T-helper 2 cell treated with Interferon-gamma antibody and Interleukin-4, amounts not matched to agents 5 μg/mL and 100 μg/mL, for 36 hours (primary cell): ENCODE results near the gene GGN.
"Not testable (repeated sequence)": the region's sequence is repeated elsewhere in the genome, so short reads cannot be mapped to it uniquely, and the experiment has no call there.

Experiments
- DNase-seq: peaks from one replicate; pipeline ENCODE4 v3.0.0; 2021; ENCODE audit warnings: low spot score
- H3K27ac Mint-ChIP-seq: one replicate; pipeline ENCODE4 v1.8.0; 2021; ENCODE audit warnings: mild to moderate bottlenecking, mixed read lengths
- H3K27me3 Mint-ChIP-seq: one replicate; pipeline ENCODE4 v1.8.0; 2021; ENCODE audit warnings: low read depth, mixed read lengths
- H3K36me3 Mint-ChIP-seq: one replicate; pipeline ENCODE4 v1.8.0; 2021; ENCODE audit warnings: low read depth, mixed read lengths
- H3K4me1 Mint-ChIP-seq: one replicate; pipeline ENCODE4 v1.8.0; 2021; ENCODE audit warnings: low read depth, mixed read lengths
- H3K4me3 Mint-ChIP-seq: one replicate; pipeline ENCODE4 v1.8.0; 2022; ENCODE audit warnings: mild to moderate bottlenecking, moderate library complexity, mixed read lengths
- H3K9me3 Mint-ChIP-seq: one replicate; pipeline ENCODE4 v1.8.0; 2021; ENCODE audit warnings: mixed read lengths

Gene GGN

DNA sequence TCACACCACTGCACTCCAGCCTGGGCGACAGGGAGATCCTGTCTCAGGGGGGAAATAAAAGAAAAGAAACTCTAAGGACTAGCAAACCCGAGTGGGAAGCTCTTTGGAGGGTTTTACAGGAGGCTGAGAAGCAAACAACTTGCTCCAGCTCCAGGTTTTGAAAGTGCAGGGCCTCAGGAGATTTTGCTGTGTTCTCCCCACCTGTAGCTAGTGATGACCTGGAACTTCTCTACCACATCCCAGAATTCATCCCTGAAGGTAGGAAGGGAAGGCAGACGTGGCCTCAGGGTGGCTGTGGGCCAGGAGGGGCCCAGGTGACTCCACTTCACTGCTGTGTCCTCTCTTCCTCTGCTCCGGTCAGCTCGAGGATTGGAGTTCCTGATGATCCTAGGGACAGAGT, 29.8 kb downstream of the GGN start:
- Mint-ChIP-seq H3K36me3 (no peaks in the 10 kb centered on the region), H3K27me3 (peaks cover 41% of the 10 kb centered on the region), H3K4me1 (peaks cover 12% of the 10 kb centered on the region), H3K4me3 (no peak overlapping the region), H3K27ac (no peak overlapping the region), H3K9me3 (no peaks in the 10 kb centered on the region)
- no peak for DNase-seq

DNA sequence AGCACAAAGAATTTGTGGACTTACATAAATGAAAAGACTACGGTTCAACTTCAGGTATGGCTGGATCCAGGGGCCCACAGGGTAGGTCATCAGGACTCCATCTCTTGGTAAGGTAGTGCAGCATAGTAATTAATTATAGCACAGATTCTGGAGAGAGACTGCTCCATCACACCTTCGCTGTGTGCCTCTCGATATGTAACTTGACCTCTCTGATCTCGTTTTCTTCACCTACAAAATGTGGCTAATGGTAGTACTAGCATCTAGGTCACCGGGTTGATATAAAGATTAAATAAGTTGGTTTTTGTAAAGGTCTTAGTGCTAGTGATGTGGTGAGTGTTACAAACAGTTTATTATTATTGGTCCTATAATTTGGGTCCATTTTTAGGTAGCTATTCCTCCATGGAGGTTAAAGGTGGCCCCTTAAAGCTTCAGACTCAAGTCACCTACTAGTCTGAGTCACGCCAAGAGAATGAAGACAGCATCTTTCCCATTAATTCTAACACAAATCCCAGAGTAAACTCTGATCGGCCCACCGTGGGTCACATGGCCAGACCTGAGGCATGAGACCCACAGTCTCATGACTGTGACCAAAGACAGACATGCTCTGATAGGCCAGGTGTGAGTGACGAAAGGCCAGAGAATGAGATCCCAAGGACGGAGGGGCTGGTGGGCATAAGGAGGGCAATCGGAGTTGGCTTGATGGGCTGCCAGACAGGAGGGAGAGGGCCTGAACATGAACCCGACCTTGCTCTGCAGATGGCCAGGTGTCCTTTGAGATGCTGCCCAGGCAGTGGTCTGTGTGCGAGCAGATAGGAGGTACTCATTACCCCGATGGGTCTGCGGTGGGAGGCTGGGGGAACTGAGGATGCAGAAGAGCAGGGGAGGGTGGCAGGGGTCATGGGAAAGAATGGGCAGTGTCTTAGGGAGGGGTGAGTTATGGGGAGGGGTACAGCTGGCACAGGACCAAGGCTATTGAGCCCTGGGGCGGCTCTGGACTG, 31.8 kb downstream of the GGN start:
- Mint-ChIP-seq H3K36me3 (no peaks in the 10 kb centered on the region), H3K4me1 (peaks cover 7% of the 10 kb centered on the region), H3K9me3 (no peaks in the 10 kb centered on the region), H3K27me3 (peaks cover 33% of the 10 kb centered on the region), H3K4me3 (no peak overlapping the region), H3K27ac (no peak overlapping the region)
- DNase-seq, result no peak

DNA sequence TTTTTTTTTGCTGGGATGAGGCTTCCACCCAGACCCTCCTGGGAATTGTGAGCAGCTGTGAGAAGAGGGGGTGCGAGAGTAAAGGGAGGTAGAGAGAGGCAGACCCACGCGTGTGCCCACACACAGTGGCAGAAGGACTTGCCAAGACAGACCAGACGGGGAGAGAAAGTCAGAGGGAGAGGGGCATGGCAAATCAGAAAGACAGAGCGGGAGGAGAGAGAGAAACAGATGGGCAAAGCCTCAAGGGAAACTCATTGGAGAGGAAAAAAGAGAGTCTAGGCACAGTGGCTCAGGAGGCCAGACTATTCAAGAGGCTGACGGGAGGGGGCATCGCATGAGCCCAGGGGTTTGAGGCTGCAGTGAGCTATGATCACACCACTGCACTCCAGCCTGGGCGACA, 35.2 kb downstream of the GGN start:
- H3K9me3 Mint-ChIP-seq, result no peaks in the 10 kb centered on the region
- H3K4me3 Mint-ChIP-seq, result no peak overlapping the region
- H3K27me3 Mint-ChIP-seq, result peaks cover 4% of the 10 kb centered on the region

DNA sequence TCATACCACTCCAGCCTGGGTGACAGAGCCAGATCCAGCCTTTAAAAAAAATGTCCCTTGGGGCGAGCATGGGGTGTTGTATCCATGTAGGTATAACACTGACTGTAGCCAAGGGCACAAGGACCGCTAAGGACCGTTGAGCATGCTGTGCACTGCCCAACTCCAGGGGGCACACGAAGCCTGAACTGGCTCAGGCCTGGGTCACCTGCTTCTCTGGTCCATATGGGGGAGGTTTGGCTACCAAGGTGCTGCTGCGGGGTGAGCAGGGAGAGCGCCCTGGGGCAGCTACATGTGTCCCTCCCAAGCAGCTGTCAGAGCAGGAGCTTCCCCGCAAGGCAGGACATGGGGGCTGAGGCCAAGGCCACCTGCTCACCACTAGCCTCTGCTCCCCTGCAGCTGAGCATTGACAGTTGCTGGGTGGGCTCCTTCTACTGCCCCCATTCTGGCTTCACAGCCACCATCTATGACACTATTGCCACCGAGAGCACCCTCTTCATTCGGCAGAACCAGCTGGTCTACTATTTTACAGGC, 35.9 kb downstream of the GGN start:
- no peak for DNase-seq

More for the DNA sequence above, 35.2 kb downstream of the GGN start:
- Mint-ChIP-seq H3K27ac (no peak overlapping the region), H3K4me1 (no peaks in the 10 kb centered on the region), H3K36me3 (no peaks in the 10 kb centered on the region)
- DNase-seq, result no peak

DNA sequence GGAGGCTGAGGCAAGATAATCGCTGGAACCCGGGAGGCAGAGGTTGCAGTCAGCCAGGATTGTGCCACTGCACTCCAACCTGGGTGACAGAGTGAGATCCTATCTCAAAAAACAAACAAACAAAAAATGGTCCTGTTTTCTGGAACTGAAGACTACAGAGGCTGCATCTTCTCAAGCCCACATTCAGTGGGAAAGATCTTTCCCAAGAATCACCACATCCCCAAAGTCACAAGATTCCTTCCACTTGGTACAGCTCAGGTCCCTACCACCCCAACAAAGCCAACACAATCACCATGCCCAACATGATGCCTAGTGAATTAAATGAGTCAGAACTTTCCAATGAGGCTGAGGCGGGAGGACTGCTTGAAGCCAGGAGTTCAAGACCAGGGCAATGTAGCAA, 37.0 kb downstream of the GGN start:
- Mint-ChIP-seq H3K36me3 (no peaks in the 10 kb centered on the region), H3K4me3 (no peak overlapping the region), H3K27me3 (no peaks in the 10 kb centered on the region), H3K27ac (no peak overlapping the region), H3K4me1 (no peaks in the 10 kb centered on the region), H3K9me3 (no peaks in the 10 kb centered on the region)
- no peak for DNase-seq

More for the DNA sequence above, 35.9 kb downstream of the GGN start:
- Mint-ChIP-seq H3K36me3 (no peaks in the 10 kb centered on the region), H3K4me3 (no peak overlapping the region), H3K27ac (no peak overlapping the region), H3K27me3 (peaks cover 2% of the 10 kb centered on the region), H3K4me1 (no peaks in the 10 kb centered on the region), H3K9me3 (no peaks in the 10 kb centered on the region)

DNA sequence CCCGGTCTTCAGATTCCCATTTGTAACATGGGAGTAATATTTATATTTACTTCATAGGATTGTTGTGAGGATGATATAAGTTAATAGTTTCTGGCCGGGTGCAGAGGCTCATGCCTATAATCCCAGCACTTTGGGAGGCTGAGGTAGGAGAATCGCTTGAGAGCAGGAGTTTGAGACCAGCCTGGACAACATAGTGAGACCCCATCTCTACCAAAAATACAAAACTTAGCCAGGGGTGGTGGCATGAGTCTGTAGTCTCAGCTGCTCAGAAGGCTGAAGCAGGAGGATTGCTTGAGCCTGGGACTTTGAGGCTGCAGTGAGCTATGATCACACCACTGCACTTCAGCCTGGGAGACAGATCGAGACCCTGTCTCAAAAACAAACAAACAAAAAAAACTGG, 41.0 kb downstream of the GGN start:
- H3K9me3 Mint-ChIP-seq, result no peaks in the 10 kb centered on the region
- no peak overlapping the region for H3K27ac Mint-ChIP-seq
- no peak overlapping the region for H3K4me3 Mint-ChIP-seq
- no peaks in the 10 kb centered on the region for H3K4me1 Mint-ChIP-seq
- H3K27me3 Mint-ChIP-seq, result no peaks in the 10 kb centered on the region
- H3K36me3 Mint-ChIP-seq, result no peaks in the 10 kb centered on the region
- DNase-seq, result no peak

DNA sequence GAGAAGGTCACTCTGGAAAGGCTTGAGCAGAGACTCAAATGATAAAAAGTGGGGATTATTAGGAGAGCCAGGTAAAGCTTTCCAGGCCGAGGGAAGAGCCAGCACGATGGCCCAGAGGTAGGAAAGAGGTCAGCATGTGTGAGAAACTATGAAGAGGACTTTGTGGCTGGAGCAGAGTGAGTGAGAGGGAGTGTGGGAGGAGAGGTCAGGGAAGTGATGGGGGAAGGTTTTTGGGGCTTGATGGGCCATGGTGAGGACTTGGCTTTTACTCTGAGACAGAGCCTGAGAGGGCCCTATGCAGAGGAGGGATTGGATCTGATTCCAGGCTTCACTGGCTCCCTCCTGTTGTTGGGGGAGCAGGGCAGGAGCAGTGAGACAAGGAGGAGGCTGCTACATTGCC, 46.9 kb downstream of the GGN start:
- no peak overlapping the region for H3K4me3 Mint-ChIP-seq
- no peak overlapping the region for H3K27ac Mint-ChIP-seq
- H3K9me3 Mint-ChIP-seq, result no peaks in the 10 kb centered on the region
- H3K27me3 Mint-ChIP-seq, result no peaks in the 10 kb centered on the region
- H3K36me3 Mint-ChIP-seq, result no peaks in the 10 kb centered on the region
- peaks cover 10% of the 10 kb centered on the region for H3K4me1 Mint-ChIP-seq
- no peak for DNase-seq

DNA sequence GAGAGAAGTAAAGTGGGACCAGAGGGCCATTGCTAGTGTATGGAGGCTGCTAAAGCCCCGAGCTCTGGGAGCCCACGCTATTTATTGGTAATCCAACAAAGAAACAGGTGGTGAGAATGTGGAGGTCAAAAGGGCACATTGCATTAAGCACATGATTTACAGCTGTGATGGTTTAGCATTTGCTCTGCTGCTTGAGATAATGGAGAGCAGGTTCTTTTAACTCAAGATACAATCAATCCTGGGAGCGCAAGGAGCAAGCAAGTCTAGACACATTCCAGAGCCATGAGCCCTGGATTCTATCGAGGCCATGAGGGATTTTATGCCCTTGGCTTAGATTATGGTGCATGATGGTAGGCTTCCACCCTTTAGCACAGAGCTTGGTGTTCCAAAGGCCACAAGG, 48.8 kb downstream of the GGN start:
- H3K4me3 Mint-ChIP-seq, result peak overlapping the region; percentile 7
- not testable (repeated sequence) for H3K9me3 Mint-ChIP-seq, H3K4me1 Mint-ChIP-seq, H3K36me3 Mint-ChIP-seq, DNase-seq, H3K27me3 Mint-ChIP-seq, H3K27ac Mint-ChIP-seq

DNA sequence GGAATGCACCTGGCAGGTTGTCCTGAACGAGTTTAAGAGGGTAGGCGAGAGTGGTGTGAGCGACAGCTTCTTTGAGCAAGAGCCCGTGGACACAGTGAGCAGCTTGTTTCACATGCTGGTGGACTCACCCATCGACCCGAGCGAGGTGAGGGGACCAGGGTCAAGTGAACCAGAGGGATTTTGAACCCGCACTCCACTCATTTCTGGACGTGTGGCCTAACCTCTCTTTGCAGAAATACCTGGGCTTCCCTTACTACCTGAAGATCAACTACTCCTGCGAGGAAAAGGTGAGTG, 50.5 kb downstream of the GGN start:
- H3K4me3 Mint-ChIP-seq, result peak overlapping the region; percentile 94
- H3K36me3 Mint-ChIP-seq, result no peaks in the 10 kb centered on the region
- no peaks in the 10 kb centered on the region for H3K27me3 Mint-ChIP-seq
- peak overlapping the region; percentile 99 for H3K27ac Mint-ChIP-seq
- no peaks in the 10 kb centered on the region for H3K9me3 Mint-ChIP-seq
- peaks cover 10% of the 10 kb centered on the region for H3K4me1 Mint-ChIP-seq
- no peak for DNase-seq

DNA sequence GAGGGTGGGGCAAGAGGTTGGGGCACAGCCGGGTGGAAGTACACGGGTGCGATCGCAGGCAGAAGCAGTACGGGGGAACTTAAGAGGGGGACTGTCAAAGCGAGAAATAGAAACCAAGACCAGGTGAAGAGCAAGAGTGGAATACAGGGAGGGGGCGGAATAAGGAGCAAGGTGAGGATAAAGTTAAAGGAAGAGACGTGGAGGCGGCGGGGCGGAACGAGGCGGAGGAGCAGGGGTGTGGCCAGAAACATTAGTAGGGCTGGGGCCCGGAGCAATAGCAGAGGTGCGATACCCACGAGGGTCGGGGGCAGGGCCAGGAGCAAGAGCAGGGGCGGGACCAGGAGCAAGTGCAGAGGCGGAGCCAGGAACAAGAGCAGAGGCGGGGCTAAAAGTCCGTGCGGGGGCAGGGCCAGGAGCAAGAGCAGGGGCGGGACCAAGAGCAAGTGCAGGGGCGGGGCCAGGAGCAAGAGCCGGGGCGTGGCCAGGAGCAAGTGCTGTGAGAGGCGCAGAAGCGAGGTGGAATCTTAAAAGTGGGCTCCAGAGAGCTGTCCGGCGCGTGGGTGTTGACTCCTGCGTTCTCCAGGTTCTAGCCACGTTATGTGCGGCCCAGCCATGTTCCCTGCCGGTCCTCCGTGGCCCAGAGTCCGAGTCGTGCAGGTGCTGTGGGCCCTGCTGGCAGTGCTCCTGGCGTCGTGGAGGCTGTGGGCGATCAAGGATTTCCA, 51.0 kb downstream of the GGN start:
- Mint-ChIP-seq H3K36me3 (no peaks in the 10 kb centered on the region), H3K9me3 (no peaks in the 10 kb centered on the region), H3K4me3 (peak overlapping the region; percentile 94), H3K27me3 (no peaks in the 10 kb centered on the region), H3K4me1 (peaks cover 10% of the 10 kb centered on the region), H3K27ac (peak overlapping the region; percentile 99)
- DNase-seq, result peak; percentile 94

DNA sequence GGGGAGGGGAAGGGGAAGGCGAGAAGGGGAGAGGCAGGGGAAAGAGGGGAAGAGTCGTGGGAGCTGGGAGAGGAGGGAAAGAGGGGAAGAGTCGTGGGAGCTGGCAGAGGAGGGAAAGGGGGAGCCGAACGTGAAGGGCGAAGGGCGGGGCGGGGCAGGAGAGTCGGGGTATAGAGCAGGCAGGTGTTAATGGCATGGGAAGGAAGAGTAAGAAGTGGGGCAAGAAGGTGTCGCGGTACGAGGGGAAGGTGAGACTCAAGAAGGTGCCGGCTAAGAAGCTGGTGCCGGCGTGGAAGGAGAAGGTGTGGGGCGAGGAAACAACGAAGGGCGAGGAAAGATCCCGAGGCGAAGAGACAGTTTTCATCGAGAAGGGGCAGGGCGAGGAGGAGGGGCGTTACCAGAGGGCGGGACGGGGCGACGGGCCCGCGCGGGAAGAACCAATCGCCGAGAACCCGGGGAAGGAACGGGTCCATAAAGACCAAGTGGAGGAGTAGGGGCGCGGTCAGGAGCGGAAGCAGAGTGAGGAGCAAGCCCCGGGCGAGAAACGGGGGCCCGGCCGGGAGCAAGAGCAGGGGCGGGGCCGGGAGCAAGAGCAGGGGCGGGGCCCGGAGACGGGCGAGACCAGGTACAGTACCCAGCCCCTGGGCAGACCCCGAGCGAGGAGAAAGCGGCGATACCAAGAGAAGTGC, 51.7 kb downstream of the GGN start:
- H3K27ac Mint-ChIP-seq, result peak overlapping the region; percentile 99
- no peaks in the 10 kb centered on the region for H3K9me3 Mint-ChIP-seq
- no peaks in the 10 kb centered on the region for H3K27me3 Mint-ChIP-seq
- DNase-seq, result peak; percentile 95
- peak overlapping the region; percentile 94 for H3K4me3 Mint-ChIP-seq
- H3K36me3 Mint-ChIP-seq, result peaks cover 1% of the 10 kb centered on the region
- H3K4me1 Mint-ChIP-seq, result peaks cover 10% of the 10 kb centered on the region
